Medulla oblongata (tissue), 1 donor: ENCODE measurements around the gene GDAP1L1.
"Not testable (repeated sequence)": the region's sequence is repeated elsewhere in the genome, so short reads cannot be mapped to it uniquely, and the experiment has no call there.

ENCODE experiments used
- DNase-seq: peaks from one replicate; pipeline ENCODE4 v3.0.0-alpha.2; 2015; ENCODE audit errors: extremely low spot score

Gene GDAP1L1

GRCh38 chr20:44219791-44220190 lies 27.3 kb upstream of the GDAP1L1 start:
- no peak for DNase-seq

- no peak for DNase-seq
These were observed 25.6 kb upstream of the GDAP1L1 start for GRCh38 chr20:44221368-44221954.

GRCh38 chr20:44222027-44222426 lies 25.1 kb upstream of the GDAP1L1 start:
- DNase-seq, result no peak

GRCh38 chr20:44222633-44223368 lies 24.3 kb upstream of the GDAP1L1 start:
- no peak for DNase-seq

- DNase-seq, result no peak
These were observed 23.4 kb upstream of the GDAP1L1 start for GRCh38 chr20:44223721-44224120.

- DNase-seq, result no peak
These were observed 22.5 kb upstream of the GDAP1L1 start for GRCh38 chr20:44224637-44225036.

GRCh38 chr20:44228465-44229258 lies 18.4 kb upstream of the GDAP1L1 start:
- DNase-seq, result no peak

- DNase-seq, result no peak
These were observed 15.9 kb upstream of the GDAP1L1 start for GRCh38 chr20:44231193-44231592.

GRCh38 chr20:44231713-44232468 lies 15.2 kb upstream of the GDAP1L1 start:
- DNase-seq, result no peak

GRCh38 chr20:44232469-44232856 lies 14.6 kb upstream of the GDAP1L1 start:
- DNase-seq, result not testable (repeated sequence)

- no peak for DNase-seq
These were observed 13.6 kb upstream of the GDAP1L1 start for GRCh38 chr20:44233436-44234016.

- DNase-seq, result no peak
These were observed 12.4 kb upstream of the GDAP1L1 start for GRCh38 chr20:44234566-44235317.

GRCh38 chr20:44235702-44236101 lies 11.4 kb upstream of the GDAP1L1 start:
- no peak for DNase-seq

GRCh38 chr20:44236840-44237239 lies 10.3 kb upstream of the GDAP1L1 start:
- DNase-seq, result not testable (repeated sequence)

- DNase-seq, result no peak
These were observed 5.3 kb upstream of the GDAP1L1 start for GRCh38 chr20:44241796-44242195.

- no peak for DNase-seq
These were observed 1.1 kb upstream of the GDAP1L1 start for GRCh38 chr20:44245977-44246376.

GRCh38 chr20:44247586-44248409 lies 690 bp downstream of the GDAP1L1 start:
- DNase-seq, result peak; percentile 16

GRCh38 chr20:44248410-44248759 lies 1.3 kb downstream of the GDAP1L1 start:
- DNase-seq, result no peak

- no peak for DNase-seq
These were observed 4.2 kb downstream of the GDAP1L1 start for GRCh38 chr20:44251284-44251683.

GRCh38 chr20:44253528-44253927 lies 6.4 kb downstream of the GDAP1L1 start:
- no peak for DNase-seq
